Stimulated activated CD8-positive, alpha-beta memory T cell treated with anti-CD3 and anti-CD28 coated beads, Interleukin-4, amount 100 ng/mL, for 24 hours (primary cell): Measurements from ENCODE around the gene ZBTB20.
A peak's percentile ranks its signal among the peaks of the same experiment; 100 is the strongest.

Experiments used
- DNase-seq: peaks from one replicate; pipeline ENCODE4 v3.0.0-alpha.2; 2020; ENCODE audit warnings: low read depth

The ZBTB20 gene

DNA sequence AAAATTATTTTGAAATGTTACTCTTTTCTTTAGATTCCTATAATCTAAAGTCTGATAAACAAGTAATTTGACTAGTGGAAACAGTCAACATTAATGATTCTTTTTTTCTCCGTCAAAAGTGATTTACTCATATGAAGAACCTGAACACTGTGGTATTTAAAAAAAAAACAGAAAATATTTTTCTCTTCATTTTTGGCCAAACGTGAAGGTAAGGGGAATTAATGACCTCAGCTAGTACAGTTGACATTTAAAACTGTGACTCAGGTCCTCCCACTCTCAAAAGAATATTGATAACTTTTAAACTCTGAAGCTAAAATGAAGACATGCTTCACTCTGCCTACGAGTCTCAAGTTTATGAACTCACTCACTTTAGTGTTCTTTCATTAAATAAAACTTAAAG, 818.7 kb downstream of the ZBTB20 start:
- no peak for DNase-seq

DNA sequence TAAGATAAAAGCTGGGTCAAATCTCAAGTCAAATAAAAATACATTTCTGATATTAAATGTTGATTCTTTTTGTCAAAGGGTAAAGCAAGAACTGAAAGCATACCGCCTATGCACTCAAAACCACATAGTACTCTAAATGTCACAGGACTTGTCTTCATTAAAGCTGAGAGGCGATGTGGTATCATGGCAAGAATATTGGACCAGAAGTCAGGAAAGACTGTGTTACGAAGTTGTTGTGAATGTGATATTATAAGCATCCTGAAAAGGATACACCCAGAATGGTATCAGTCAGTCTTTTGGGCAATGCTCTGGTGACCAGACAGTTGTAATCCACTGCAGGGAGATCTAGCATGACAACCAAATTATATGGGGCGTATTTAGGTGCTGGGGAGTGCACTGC, 819.4 kb downstream of the ZBTB20 start:
- DNase-seq: no peak

DNA sequence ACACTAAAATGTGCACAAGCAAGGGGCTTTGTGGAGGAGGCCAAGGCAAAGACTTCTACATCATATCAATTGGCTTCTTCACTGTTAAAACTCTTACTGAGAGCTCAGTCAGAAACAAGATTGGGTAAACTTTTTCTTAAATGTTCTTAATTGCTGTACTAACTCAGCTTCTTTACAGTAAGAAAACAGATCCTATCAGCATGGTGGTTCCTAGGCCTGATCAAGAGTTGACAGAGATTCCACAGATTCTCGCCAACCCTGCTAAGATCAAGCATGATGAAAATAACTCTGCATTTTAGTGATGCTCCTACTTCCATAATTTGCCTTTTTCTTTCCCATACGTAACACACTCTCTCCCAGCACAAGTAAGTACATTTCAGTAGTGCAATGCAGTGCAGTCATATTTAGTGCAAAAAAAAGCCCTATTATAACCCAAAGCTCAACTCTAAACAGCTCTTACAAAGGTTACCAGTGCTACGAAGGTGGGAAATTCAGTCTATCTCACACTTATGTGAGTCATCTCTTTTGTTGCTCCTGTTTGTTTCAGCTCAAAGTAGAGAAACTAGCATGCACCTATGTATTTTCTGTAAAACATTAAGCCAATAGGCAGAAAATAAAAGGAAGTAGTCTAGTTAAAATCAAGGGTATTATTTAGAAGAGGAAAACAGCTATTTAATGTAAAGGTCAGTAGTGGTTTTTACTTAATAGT, 823.4 kb downstream of the ZBTB20 start:
- no peak for DNase-seq

DNA sequence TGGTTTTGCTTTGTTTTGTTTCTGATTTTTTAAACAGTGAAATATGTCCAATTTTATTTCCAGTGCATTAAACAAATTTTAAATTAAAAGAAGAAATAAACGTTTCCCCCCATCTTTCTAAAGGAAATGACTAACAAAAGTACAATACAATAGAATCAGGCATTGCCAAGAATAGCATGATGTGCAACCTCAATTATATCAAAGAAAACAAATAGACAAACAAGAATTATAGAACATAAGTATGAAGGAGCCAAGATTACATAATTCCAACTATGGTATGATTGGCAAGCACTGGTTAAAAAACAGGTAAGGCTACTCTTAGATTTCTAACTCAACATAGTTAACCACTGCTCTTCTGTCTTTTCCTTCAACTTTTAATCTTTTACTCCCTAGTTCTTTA, 826.8 kb downstream of the ZBTB20 start:
- DNase-seq: no peak

DNA sequence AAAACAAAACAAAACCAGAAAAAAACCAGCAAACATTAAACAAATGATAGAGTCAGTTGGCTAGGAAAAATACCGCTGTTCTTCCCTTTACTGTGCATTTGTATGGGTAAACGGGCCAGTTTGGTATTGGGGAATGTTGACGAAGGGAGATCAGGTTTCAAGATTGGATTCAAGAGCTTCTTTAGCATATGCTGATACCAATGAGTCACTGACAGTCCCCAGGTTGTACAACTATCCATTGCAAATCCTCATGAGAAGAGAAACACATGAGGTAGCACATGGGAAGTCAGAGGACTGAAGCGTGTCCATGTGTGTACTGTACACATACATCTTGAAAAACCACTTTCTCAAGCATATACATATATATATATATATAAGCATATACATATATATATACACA, 827.6 kb downstream of the ZBTB20 start:
- DNase-seq: no peak

DNA sequence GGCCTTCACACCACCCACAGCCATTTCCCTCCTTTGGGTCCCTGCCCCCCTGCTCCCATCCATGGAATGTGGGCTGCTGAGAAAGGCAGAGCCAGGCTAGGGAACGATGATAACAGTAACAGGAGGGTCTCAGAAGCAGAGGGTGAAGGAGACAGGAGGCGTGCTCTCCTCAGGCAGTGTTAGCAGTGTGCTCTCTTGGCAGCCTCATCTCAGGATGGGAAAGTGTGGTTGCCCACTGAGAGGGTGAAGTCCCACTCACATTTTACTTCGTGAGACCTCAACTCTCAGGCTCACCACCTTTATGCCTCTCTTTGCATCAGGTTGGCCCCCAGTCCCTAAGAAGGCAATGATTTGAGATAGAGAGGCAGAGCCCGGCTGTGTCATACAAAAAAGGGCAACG, 828.8 kb downstream of the ZBTB20 start:
- no peak for DNase-seq

DNA sequence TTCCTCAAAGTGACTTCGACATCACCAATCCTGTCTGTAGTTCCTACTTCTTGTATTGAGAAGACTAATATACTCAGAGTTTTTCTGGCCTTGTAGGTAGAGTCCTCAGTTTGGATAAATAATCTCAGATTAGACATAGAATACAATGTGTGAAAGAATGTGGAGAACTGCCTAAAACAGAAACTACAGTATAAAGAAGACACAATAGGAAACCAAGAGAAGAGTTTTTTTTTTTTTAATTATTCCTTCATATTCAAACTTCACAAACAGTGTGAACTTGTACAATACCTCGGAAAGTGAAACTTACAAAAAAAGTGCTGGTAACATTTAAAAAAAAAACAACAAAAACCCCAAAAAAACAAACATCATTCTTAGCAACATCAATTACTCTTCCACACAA, 832.8 kb downstream of the ZBTB20 start:
- no peak for DNase-seq

DNA sequence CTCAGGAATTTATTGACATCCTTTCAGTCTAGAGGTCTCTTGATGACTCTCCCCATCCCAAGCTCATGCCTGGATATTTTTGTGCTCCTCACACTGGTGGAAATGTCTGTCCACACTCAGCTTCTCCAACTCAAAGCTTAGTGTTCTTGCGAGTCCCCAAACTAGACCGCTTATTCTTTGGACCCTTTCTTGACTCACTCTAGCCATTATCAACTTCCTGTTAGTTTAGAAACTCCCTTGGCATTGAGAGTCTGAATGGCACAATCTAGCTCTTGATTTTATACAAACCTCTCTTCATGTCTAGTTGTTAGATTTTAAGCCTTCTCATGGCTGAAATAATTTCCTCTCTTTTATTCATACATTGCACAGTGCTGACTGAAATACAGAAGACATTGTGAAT, 833.7 kb downstream of the ZBTB20 start:
- DNase-seq: no peak

DNA sequence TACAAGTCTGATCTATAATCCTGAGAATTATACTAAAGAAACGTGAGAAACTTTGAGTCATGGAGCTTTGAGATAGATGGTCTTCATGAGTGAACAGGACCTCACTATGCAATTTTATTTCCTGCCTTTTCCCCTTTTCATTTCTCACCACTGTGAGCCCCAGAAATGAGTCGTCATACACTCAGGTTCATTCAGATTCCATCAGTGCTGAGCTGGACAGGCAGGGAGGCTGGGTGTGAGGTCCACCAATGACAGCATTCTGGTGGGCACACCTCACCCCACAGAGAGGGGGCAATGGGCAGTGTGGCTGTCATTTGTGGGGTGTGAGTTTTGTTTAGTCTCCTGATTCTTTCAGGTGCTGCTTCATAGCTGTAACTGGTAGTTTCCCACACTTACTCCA, 836.4 kb downstream of the ZBTB20 start:
- no peak for DNase-seq

DNA sequence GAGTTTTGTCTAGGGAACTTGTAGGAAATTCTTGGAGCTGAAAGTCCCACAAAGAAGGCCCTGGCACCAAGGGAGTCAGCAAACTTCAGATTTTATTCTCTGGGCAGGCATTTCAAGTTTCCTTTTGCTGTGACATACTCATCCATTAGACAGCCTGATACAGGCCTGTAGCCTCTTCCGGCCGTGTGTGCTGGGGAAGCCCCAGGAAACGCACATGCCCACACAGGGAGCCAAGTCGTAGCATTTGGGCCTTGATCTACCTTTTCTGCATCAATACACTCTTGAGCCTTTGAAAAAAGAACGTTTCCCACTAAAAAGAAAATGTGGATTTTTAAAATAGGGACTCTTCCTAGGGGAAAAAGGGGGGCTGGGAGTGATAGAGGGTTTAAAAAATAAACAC, 838.3 kb downstream of the ZBTB20 start:
- no peak for DNase-seq

DNA sequence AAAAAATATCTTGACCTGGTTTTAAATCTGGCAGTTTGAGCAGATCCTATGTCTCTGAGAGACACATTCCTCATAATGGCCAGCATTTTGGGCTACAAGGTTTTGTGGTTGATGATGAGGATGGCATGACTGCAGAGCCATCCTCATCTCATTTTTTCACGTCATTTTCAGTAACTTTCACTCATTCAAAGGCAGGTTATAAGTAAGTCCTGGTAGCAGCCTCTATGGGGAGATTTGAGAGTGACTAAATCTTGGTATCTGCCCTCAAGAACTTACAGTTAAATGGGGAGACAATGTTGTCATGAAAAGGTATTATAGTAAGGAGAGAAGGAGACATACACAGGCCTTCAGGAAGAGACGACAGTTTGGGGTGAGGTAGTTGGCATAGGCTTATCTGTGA, 838.7 kb downstream of the ZBTB20 start:
- DNase-seq: no peak

DNA sequence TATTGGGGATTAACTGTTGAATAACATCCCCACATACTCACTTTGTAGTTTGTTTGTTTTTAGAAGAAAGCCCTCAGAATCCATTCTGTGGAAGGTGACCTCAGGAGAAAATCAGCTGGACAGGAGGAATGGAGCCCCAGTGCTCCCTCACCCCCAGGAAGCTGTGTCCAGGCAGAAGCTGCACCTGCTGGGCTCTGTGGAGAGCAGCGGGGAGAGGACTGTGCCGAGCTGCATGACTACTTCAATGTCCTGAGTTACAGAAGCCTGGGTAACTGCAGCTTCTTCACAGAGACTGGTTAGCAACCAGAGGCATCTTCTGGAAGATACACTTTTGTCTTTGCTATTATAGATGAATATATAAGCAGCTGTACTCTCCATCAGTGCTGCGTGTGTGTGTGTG, 839.3 kb downstream of the ZBTB20 start:
- no peak for DNase-seq

DNA sequence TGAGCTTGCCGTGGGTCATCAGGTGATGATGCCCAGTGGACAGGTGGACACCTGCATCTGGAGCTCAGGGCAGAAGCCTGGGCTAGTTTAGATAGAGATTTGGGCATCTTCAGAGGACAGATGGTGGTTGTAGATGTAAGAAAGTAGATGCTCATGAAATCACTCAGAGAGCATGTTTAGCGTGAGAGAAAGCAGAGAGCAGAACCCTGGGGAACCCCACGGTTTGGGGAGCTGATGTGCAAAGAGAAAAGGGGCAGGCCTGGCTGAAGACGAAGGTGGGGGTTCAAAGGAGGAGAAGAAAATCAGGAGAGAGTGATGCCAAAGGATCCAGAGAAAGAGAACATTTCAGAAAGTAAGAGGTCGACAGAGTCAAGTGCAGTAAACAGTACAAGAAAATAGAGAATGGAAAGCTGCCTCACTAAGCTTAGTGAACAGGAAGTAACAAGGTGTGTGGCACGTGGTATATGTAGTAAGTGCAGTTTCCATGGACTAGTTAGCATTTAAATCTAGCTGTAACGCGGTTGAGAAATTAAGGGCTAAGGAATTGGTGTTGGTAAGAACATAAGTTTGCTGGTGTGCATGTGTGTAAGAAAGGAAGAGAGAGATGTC, 839.8 kb downstream of the ZBTB20 start:
- DNase-seq: no peak

DNA sequence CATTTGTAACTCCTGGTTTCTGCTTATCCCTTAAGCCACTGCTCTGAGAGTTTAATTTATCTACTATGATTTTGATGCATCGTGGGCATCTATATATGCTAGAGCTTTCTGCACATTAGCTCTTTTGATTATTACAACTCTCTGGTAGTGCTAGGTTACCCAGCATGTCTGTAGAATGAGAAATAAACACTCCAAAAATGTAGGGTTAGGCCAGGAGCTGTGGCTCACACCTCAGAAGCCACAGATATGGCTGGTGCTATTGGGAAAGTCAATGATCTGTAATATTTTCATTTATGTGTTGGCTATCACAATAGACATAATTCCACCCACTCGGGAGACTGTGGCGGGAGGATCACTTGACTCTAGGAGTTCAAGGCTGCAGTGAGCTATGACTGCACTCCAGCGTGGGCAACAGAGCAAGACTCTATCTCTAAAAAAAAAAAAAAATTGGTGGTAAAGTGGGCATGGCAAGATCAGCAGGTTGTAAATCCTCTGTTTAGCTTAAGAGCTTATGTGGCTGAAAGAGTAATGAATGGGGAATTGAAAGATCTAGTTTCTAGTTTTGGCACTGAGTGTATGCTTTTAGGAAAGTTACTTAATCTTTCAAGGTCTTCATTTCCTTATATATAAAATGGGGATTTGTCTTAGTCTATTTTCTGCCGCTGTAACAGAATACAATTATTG, 847.0 kb downstream of the ZBTB20 start:
- DNase-seq: no peak

DNA sequence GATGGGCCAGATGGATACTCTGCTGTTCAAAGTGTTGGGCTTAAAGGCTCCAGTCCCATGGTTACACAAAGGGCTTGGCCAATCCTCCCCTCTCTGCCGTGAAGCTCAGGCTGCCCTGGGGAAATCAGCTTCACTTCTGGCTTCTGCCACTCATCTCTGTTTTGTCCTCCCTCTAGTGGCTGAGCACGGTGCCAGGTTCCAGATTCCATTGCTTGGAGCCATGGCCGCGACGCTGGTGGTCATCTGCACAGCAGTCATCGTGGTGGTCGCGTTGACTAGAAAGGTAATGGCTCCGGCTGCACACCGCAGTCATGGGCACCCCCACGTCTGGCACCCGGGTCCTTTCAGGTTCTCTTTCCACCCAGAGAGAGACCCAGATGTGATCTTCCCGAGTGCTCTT, 847.7 kb downstream of the ZBTB20 start:
- no peak for DNase-seq

DNA sequence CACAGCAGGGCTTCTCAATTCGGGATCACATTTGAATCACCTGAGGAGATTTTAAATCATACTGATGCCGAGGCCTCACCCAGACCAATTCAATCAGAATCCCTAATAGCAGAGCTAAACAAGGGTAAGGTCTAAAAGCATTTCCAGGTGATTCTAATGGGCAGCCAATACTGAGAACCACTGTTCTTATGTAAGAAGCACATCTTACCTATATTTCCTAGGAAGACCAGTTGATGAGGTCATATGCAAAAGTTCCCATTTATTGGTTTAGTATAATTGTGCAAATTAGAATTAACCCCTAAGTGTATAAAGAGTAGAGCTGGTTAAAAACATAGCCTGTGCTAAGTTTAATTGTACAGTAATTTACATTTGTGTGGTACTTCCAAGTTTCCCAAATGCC, 851.1 kb downstream of the ZBTB20 start:
- DNase-seq: no peak

DNA sequence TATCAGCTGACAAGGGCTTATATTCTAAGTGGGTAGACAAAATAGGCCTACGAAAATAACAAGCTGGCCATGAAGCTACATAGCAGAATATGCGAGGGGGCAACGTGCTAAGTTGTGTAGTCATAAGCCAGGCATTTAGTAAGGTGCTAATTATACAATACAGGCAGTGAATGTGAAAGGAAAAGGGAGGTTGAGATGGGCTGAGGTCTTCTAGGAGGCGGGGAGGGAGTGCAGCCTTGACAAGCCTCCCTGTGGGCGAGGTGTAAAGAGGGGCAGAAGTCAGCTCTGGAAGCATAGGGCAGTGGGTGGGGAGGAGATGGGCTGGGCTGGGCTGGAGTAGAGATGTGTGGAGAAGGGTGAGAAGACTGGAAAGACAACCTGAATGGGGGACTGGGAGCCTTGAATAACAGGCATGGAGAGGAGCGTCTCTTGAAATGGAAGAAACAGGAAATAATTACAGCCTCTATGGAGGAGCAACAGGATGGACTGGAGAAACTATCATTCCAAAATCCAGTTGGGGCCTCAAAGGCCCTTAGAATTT, 852.1 kb downstream of the ZBTB20 start:
- DNase-seq: no peak

DNA sequence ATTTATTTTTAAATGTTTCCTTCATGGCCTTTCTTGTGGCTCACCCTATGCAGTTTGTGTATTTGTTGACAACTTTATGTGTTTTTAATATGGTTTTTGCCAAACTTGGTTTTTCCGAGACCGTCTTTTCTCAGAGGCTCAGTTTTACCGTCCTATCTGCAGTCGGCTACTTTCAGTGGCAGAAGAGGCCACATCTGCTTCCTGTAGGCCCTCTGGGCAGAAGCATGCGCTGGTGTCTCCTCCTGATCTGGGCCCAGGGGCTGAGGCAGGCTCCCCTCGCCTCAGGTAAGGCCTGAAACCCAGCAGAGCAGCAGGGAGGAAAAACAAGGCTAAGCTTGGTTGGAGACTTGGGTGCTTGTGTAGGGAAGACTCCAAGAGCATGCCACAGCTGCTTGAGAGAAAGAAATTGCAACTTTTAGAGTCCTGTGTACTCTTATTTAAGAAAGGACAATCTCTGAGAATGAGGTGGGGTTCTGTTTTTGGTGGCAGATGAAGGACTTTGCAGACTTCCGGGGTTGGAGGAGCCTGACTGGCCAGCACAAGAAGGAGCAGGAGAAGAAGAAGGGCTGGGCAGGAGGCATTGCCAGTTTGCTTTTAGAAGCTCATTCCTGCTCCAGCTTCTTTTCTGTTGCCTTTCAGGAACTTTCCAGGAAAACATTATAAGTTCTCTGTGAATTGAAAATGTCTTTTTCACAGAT, 853.1 kb downstream of the ZBTB20 start, which contains the start of gene TIGIT:
TSS of gene TIGIT (plus strand) at position 191 of the 698 bp plus-strand sequence. CDS start at position 225, 34 bp downstream.
- DNase-seq: no peak

DNA sequence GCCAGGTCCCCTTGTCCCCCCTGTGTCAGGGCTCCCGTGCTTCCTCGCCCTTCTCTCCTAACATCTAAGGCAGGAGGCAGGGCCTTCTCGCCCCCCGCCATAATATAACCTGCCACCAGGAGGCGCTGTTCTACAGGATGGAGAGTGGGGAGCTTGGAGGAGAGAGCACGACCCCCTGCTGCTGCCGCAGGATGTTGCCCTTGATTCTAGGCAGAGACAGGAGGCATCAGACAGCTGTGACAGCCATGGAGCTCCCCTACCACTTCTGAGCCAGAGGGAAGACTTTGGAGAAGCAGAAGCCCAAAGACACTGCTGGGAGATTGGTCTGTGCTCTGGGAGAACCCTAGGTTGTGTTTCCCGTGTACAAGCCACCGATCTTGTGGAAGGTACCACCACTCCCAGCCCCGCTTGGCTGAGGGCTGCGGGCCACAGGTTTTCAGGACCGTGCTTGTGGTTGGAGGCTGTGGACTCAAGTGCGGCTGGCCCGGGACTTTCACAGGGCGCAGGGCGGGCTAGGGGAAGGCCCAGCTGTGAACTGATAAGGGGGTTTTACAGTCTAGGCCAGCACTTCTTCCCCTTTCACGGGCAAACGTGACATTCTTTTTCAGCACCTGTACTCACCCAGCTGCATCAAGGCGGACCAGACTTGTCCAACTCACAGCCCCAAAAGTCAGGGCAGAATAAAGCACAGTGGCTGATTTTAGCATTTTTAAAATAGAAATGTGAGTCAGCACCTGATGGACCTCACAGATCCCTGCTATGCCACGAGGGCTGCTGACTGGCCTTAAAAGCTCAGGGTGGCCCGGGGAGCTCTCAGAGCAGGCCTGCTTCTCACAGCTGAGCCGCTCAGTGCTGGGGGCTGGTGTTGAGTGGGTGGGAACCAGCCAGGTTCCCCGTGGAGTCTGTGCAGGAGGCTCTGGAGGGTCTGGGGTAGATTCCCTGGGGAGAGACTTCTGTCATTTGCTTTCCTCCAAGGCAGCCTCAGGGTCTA, 855.9 kb downstream of the ZBTB20 start:
- peak; percentile 87 for DNase-seq

DNA sequence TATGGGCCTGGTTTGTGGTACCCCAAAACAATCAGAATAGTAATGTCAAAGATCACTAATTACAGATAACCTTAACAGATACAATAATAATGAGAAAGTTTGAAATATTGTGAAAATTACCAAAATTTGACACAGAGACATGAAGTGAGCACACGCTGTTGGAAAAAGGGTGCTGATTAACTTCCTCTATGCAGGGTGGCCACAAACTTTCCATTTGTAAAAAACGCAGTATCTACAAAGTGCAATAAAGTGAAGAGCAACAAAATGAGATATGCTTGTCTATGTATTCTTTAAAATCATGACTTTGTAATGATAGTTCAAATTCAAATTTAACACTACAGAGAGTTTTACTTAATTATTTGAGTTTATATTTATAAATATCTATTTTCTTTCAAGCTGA, 860.8 kb downstream of the ZBTB20 start:
- DNase-seq: no peak

DNA sequence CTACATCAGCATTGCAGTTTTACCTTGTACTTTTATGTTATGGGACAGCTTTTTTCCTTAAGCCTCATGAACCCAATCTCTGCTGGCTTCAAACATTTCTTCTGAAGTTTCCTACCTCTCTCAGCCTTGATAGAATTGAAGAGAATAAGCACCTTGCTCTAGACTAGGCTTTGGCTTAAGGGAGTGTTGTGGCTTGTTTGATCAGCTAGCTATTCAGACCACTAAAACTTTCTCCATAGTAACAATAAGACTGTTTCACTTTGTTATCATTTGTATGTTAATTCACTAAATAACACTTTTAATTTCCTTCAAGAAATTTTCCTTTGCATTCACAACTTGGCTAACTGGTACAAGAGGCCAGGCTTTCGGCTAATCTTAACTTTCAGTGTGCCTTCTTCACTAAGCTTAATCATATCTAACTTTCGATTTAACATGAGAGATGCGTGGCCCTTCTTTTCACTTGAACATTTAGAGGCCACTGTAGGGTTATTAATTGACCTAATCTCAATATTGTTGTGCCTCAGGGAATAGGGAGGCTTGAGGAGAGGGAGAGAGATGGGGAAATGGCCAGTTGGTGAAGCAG, 861.3 kb downstream of the ZBTB20 start:
- no peak for DNase-seq
